ENCODE measurements around the gene COL1A1. TPM values are rescaled to one million over a fixed set of nuclear protein-coding genes. Genes with fewer than 3 reads are reported as not detected.

Gene COL1A1
- total RNA-seq, 3 donors from 2014 or later = 23.4 to 67.2 (median 44.5) TPM

DNA sequence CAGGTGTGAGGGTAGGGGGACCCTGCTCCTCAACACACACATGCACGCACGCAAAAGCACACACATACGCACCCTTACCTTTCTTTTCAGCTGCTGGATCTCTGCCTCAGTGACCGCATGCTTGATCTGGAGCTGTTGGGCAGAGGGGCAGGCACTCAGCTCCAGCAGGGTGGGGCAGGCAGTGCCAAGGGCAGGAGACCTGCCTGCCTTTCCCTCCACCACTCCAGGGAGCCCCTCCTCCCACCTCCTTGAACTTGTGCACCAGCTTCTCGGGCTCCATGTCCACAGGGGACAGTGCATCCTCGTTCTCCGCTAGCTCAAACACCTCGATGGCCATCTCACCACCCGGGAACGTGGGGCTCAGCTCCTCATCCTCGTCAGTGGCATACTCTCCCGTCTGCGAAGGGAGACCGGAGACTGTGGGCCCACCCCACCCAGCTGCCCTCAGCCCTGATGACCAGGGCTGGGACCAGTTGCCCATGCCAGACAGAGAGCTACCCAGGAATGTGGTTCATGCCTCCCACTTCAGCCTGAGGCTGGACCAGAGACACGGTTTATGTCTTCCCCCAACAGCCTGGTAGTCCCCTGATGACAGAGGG lies 62.1 kb downstream of the COL1A1 start:
- H3K4me3 ChIP-seq = no peak overlapping the region
- no peaks in the 10 kb centered on the region for H3K27me3 ChIP-seq
- H3K4me1 ChIP-seq = no peaks in the 10 kb centered on the region
- TF ChIP-seq POLR2A (IDR thresholded peaks at IDR 0.05) (no peak), POLR2AphosphoS5 (IDR thresholded peaks at IDR 0.05) (no peak)
- TF ChIP-seq, protein P1, sequence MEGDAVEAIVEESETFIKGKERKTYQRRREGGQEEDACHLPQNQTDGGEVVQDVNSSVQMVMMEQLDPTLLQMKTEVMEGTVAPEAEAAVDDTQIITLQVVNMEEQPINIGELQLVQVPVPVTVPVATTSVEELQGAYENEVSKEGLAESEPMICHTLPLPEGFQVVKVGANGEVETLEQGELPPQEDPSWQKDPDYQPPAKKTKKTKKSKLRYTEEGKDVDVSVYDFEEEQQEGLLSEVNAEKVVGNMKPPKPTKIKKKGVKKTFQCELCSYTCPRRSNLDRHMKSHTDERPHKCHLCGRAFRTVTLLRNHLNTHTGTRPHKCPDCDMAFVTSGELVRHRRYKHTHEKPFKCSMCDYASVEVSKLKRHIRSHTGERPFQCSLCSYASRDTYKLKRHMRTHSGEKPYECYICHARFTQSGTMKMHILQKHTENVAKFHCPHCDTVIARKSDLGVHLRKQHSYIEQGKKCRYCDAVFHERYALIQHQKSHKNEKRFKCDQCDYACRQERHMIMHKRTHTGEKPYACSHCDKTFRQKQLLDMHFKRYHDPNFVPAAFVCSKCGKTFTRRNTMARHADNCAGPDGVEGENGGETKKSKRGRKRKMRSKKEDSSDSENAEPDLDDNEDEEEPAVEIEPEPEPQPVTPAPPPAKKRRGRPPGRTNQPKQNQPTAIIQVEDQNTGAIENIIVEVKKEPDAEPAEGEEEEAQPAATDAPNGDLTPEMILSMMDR (IDR thresholded peaks at IDR 0.05) = no peak
- DNase-seq (ENCODE audit: low spot score in 2 of 2) = no peak
- H3K9me3 ChIP-seq = no peaks in the 10 kb centered on the region
- H3K36me3 ChIP-seq = no peaks in the 10 kb centered on the region
- H3K27ac ChIP-seq = no peak overlapping the region
- intact Hi-C loops (cut with DNase I; ENCODE audit: low total_unique reads) = no loop called here

DNA sequence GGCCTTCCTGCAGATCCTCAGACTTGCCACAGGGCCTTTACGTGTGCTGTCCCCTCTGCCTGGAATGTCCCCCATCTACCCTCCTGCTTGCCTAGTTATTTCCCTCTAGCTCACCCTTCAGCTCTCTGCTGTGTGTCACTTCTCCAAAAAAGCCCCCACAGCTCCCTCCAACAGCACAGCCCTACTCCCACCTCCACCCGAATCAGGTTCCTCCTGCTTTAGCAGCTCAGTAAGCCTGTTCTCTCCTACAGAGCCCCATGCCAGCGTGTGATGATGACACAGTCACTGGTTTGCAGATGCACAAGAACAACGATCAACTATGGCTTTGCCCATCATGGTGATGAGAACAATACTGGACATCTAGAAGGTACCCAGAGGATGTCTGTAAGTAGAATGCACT lies 64.4 kb downstream of the COL1A1 start:
- no peaks in the 10 kb centered on the region for H3K9me3 ChIP-seq
- H3K4me1 ChIP-seq = no peaks in the 10 kb centered on the region
- H3K36me3 ChIP-seq = no peaks in the 10 kb centered on the region
- H3K27ac ChIP-seq = no peak overlapping the region
- intact Hi-C loops (cut with DNase I; ENCODE audit: low total_unique reads) = no loop called here
- TF ChIP-seq, protein P1 (IDR thresholded peaks at IDR 0.05) = no peak
- no peak for TF ChIP-seq POLR2AphosphoS5 (IDR thresholded peaks at IDR 0.05)
- TF ChIP-seq POLR2A (IDR thresholded peaks at IDR 0.05) = no peak
- H3K27me3 ChIP-seq = no peaks in the 10 kb centered on the region
- H3K4me3 ChIP-seq = no peak overlapping the region
- DNase-seq (ENCODE audit: low spot score in 2 of 2) = no peak

DNA sequence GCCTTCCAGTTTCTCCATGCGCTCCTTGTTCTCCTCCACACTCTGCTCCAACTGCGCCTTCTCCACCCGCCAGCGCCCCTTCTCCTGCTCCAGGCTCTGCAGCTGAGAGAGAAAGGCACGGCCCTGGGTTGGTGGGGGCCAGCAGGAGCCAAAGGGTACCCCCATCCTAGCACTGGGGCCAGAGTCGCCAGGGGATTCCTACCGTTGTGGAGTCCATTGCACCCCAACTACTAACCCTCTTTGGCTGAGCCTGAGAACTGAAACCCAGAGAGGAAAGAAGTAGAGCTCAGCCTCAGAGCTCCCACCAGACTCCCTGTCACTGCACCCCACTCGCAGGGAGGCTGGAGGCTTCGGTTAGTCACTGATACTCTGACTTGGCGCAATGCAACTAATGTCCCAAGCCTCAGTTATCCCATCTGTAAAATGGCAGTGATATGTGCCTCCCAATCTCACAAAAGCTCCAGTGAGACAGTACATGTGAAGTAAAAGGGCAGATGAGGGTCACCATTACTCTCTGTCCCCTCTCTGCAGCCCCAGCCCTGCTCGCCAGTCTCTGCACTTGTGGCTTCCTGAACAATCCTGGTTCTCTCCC lies 65.2 kb downstream of the COL1A1 start:
- intact Hi-C loops (cut with DNase I; ENCODE audit: low total_unique reads) = no loop called here
- TF ChIP-seq POLR2AphosphoS5 (IDR thresholded peaks at IDR 0.05) = no peak
- TF ChIP-seq, protein P1 (IDR thresholded peaks at IDR 0.05) = no peak
- no peak for TF ChIP-seq POLR2A (IDR thresholded peaks at IDR 0.05)

DNA sequence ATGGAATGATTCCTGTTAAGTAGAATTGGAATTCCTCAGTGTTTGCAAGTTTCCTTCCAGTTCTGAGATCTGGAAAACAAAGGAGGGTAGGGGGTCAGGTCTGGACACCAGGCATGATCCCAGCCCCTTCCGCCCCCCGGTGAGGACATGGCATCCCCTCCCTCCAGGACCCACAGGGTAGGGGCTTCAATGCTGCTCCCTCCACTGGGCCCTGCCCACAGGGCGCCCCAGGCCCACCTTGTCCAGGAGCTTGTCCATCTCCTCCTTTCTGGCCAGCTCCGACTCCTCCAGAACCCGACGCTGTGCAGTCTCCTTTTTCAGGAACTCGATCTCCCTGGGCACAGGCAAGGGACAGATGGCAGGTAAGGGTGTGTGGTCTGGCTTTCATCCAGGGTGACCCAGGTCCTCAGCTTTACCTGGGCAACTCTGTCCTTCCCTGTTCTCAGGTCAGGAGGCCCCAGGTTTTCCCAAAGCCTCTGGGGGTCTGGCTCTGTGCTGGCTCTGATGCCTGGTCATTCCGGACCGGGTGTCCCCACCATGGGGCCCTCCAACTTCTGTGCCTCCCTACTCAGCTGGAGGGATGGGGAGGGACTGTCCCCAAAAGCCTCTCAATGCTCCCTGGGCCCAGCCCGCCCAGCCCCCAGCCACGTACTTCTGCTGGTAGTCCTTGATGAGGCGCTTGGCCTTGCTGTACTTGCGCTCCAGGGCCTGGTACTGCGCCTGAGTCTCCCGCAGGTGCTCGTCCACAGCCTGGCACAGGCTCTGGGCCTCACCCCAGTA lies 65.9 kb downstream of the COL1A1 start:
- no peak for TF ChIP-seq POLR2A (IDR thresholded peaks at IDR 0.05)
- TF ChIP-seq, protein P1 (IDR thresholded peaks at IDR 0.05) = no peak
- no peak for TF ChIP-seq POLR2AphosphoS5 (IDR thresholded peaks at IDR 0.05)
- no peak overlapping the region for H3K27ac ChIP-seq
- H3K27me3 ChIP-seq = no peaks in the 10 kb centered on the region
- no peak for DNase-seq (ENCODE audit: low spot score in 2 of 2)
- H3K4me3 ChIP-seq = no peak overlapping the region
- H3K36me3 ChIP-seq = no peaks in the 10 kb centered on the region
- intact Hi-C loops (cut with DNase I; ENCODE audit: low total_unique reads) = no loop called here
- H3K9me3 ChIP-seq = no peaks in the 10 kb centered on the region
- no peaks in the 10 kb centered on the region for H3K4me1 ChIP-seq

More for the DNA sequence above, 65.2 kb downstream of the COL1A1 start:
- Histone ChIP-seq H3K9me3 (no peaks in the 10 kb centered on the region), H3K27ac (no peak overlapping the region), H3K36me3 (no peaks in the 10 kb centered on the region), H3K4me1 (no peaks in the 10 kb centered on the region), H3K27me3 (no peaks in the 10 kb centered on the region), H3K4me3 (no peak overlapping the region)
- DNase-seq (ENCODE audit: low spot score in 2 of 2) = no peak
